GM10248 (cell line): ENCODE measurements around the gene TRAPPC8.

Source experiments
- CTCF ChIA-PET: fragments of 300-600 bp; sonication (Branson Sonifier 250); formaldehyde crosslinking; extraction: SDS; loops from one replicate; lab custom pipeline; 2021; ENCODE audit warnings: antibody characterized with exemption; lab: Yijun Ruan, JAX
- POLR2A ChIA-PET: fragments of 350-650 bp; sonication (Branson Sonifier 250); formaldehyde crosslinking; extraction: SDS; loops from one replicate; lab custom pipeline; 2020; ENCODE audit warnings: antibody characterized with exemption; lab: Yijun Ruan, JAX
- DNase-seq: peaks from one replicate; pipeline ENCODE4 v3.0.0; 2012; ENCODE audit errors: extremely low spot score
- CTCF ChIP-seq: IDR thresholded peaks from 2 replicates; pipeline ENCODE4 v1.5.1; 2012; ENCODE audit warnings: mild to moderate bottlenecking, low read depth; ENCODE audit errors: extremely low read depth, missing control alignments, control extremely low read depth

TRAPPC8 gene

GRCh38 chr18:31798399-31798798 lies 144.5 kb downstream of the TRAPPC8 start:
- ChIA-PET POLR2A (no interaction called here), CTCF (no interaction called here)
- no peak for DNase-seq
- TF ChIP-seq CTCF = no peak

DNA sequence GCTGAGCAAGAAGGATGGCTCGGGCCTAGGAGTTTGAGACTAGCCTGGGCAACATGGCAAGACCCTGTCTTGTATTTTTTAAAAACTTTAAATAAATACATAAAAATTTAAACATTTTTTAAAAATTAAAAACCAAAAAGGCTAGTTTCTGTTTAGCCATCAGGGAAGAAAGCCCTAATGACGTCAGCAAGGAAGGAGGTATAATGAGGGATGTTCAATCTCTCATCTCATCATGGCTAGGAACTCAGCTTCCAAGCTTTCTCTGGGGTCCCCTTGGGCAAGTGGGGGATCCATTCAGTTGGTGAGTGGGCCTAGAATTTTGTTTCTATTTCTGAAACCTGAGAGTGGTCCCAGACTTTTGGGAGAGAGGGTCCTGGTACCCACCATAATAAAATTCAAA lies 147.2 kb downstream of the TRAPPC8 start:
- DNase-seq = no peak
- ChIA-PET CTCF (interaction anchor here (0.8 to 1.3 kb wide), 4 partner anchors 10 to 362 kb away, joined by 3 to 4 read pairs (median 4); no protein-coding TSS in a partner anchor), POLR2A (no interaction called here)
- TF ChIP-seq CTCF = no peak

- no peak for TF ChIP-seq CTCF
- DNase-seq = no peak
- ChIA-PET POLR2A (no interaction called here), CTCF (interaction anchor here (0.9 to 1.6 kb wide), 5 partner anchors 27 to 90 kb away, joined by 3 to 6 read pairs (median 3); no protein-coding TSS in a partner anchor)
These were observed 149.4 kb downstream of the TRAPPC8 start for GRCh38 chr18:31793531-31793930.

- POLR2A ChIA-PET = no interaction called here
- TF ChIP-seq CTCF = no peak
- no peak for DNase-seq
- CTCF ChIA-PET = interaction anchor here (1.1 to 1.4 kb wide), 4 partner anchors 28 to 68 kb away, joined by 3 to 6 read pairs (median 3); no protein-coding TSS in a partner anchor
These were observed 150.4 kb downstream of the TRAPPC8 start for GRCh38 chr18:31792580-31792911.

- ChIA-PET CTCF (interaction anchor here (0.7 to 1.4 kb wide), 3 partner anchors 17 to 67 kb away, joined by 3 to 6 read pairs (median 3); no protein-coding TSS in a partner anchor), POLR2A (no interaction called here)
- TF ChIP-seq CTCF = no peak
- DNase-seq = peak; percentile 71
These were observed 150.9 kb downstream of the TRAPPC8 start for GRCh38 chr18:31791817-31792579.

DNA sequence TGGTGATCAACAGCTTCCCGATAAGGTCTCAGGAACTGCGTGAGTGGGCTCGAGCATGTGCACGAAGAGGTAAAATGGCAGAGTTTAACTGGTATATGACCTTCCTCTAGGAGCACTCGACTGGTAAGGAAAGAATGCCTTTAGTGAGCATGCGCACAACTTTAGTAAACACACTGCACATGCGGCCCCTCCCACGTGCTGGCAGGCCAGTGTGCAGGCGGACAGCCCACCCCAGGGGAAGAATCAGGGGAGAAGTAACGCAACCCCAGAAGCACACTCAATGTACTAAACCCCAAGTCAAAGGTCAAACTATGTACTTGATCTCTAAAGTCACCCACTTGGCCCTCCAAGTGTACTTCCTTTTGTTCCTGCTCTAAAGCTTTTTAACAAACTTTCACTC lies 153.5 kb downstream of the TRAPPC8 start:
- DNase-seq = no peak
- POLR2A ChIA-PET = no interaction called here
- no peak for TF ChIP-seq CTCF
- CTCF ChIA-PET = no interaction called here
